Skin of body (tissue), 2 donors: ENCODE data around the gene TERT. TPM values are rescaled to one million over a fixed set of nuclear protein-coding genes. Genes with fewer than 3 reads are reported as not detected.
"Not testable (repeated sequence)": the region's sequence is repeated elsewhere in the genome, so short reads cannot be mapped to it uniquely, and the experiment has no call there.

Experiments
- DNase-seq: peaks from one replicate; lab custom pipeline; 2025; lab: John Stamatoyannopoulos, UW
- total RNA-seq: library from RNA; depleted of rRNA; stranded (reverse); fragments of >200 nt; gene quantifications from one replicate; pipeline ENCODE4 v1.2.3, GENCODE V29; 2014

Gene TERT
- not detected for total RNA-seq

DNA sequence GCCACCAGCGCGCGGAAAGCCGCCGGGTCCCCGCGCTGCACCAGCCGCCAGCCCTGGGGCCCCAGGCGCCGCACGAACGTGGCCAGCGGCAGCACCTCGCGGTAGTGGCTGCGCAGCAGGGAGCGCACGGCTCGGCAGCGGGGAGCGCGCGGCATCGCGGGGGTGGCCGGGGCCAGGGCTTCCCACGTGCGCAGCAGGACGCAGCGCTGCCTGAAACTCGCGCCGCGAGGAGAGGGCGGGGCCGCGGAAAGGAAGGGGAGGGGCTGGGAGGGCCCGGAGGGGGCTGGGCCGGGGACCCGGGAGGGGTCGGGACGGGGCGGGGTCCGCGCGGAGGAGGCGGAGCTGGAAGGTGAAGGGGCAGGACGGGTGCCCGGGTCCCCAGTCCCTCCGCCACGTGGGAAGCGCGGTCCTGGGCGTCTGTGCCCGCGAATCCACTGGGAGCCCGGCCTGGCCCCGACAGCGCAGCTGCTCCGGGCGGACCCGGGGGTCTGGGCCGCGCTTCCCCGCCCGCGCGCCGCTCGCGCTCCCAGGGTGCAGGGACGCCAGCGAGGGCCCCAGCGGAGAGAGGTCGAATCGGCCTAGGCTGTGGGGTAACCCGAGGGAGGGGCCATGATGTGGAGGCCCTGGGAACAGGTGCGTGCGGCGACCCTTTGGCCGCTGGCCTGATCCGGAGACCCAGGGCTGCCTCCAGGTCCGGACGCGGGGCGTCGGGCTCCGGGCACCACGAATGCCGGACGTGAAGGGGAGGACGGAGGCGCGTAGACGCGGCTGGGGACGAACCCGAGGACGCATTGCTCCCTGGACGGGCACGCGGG lies at the start of gene TERT:
TERT (minus strand) TSS at position 234 of the 815 bp plus-strand sequence; CDS start at position 155, 79 bp downstream.
- DNase-seq, result no peak

DNA sequence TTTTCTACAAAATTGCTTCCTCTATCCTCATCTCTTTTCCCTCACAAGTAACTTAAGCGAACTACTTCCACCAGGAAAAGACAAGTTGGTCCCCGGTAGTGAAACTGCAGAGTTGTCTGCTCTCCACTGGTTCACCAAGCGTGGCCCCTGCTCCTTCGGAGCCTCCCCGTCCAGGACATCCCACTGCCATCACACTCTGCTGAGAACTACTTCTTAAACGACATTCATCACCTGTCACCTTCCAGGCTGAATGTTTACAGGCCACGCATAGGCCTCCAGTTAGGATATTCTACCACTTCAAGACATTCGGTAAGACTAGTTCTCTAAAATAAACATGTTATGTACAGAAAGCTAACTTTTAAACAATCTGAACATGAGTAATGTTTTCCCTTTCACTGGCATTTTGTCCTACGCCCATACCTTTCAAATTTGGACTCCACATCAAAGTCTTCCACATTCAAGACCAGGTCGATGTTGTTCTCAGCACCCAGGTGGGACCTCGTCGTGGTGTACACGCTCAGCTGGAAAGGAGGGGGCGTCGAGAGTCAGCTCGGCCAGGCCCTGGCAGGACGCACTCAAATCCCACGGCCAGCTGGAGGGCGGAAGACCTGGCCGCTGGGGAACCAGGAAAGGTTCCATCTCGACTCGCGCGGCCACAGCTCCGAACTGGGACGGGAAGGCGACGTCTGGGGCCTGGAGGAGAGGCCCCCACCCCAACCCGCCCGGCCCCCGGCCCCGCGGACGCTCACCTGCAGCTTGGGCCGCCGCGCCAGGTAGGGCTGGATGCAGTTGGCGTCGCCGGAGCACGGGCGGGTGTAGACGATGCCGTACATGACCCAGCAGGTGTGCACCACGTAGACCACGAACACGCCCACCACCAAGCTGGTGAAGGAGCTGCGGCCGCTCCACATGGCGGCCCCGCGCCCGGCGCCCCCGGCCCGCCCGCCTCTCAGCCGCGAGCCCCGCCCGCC lies 49.3 kb upstream of the TERT start:
- no peak for DNase-seq

- no peak for DNase-seq
These were observed 48.5 kb upstream of the TERT start for GRCh38 chr5:1343315-1343751.

DNA sequence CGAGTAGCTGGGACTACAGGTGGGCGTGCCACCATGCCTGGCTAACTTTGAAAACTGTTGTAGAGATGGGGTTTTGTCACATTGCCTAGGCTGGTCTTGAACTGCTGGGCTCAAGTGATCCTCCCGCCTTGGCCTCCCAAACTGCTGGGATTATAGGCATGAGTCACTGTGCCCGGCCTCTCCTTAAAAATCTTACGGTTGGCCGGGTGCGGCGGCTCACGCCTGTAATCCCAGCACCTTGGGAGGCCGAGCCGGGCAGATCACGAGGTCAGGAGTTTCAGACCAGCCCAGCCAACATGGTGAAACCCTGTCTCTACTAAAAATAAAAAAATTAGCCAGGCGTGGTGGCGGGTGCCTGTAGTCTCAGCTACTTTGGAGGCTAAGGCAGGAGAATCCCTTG lies 47.8 kb upstream of the TERT start:
- not testable (repeated sequence) for DNase-seq

GRCh38 chr5:1342268-1342667 lies 47.4 kb upstream of the TERT start:
- DNase-seq, result no peak

GRCh38 chr5:1341863-1342262 lies 47.0 kb upstream of the TERT start:
- DNase-seq, result no peak

- DNase-seq, result not testable (repeated sequence)
These were observed 44.9 kb upstream of the TERT start for GRCh38 chr5:1339818-1340210.

DNA sequence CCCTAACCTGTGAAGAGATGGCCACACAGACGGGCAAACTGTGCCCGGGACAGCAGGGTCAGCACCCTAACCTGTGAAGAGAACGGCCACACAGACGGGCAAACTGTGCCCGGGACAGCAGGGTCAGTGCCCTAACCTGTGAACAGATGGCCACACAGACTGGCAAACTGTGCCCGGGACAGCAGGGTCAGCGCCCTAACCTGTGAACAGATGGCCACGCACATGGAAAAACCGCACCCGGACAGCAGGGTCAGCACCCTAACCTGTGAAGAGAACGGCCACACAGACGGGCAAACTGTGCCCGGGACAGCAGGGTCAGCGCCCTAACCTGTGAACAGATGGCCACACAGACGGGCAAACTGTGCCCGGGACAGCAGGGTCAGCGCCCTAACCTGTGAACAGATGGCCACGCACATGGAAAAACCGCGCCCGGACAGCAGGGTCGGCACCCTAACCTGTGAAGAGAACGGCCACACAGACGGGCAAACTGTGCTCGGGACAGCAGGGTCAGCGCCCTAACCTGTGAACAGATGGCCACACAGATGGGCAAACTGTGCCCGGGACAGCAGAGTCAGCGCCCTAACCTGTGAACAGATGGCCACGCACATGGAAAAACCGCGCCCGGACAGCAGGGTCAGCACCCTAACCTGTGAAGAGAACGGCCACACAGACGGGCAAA lies 44.4 kb upstream of the TERT start:
- not testable (repeated sequence) for DNase-seq

- no peak for DNase-seq
These were observed 43.7 kb upstream of the TERT start for GRCh38 chr5:1338506-1339070.

DNA sequence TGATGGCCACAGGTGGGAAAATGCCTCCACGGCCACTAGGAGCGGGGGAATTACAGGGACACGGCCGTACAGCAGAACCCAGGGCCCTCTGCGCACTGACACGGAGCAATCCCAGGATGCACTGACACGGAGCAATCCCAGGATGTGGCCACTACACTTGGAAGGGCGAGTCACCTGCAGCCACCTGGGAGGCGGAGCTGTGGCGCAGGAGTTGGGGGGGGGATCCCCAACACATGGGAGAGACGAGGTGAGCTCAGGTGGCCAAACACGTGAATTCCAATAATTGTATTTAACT lies 43.3 kb upstream of the TERT start:
- no peak for DNase-seq

DNA sequence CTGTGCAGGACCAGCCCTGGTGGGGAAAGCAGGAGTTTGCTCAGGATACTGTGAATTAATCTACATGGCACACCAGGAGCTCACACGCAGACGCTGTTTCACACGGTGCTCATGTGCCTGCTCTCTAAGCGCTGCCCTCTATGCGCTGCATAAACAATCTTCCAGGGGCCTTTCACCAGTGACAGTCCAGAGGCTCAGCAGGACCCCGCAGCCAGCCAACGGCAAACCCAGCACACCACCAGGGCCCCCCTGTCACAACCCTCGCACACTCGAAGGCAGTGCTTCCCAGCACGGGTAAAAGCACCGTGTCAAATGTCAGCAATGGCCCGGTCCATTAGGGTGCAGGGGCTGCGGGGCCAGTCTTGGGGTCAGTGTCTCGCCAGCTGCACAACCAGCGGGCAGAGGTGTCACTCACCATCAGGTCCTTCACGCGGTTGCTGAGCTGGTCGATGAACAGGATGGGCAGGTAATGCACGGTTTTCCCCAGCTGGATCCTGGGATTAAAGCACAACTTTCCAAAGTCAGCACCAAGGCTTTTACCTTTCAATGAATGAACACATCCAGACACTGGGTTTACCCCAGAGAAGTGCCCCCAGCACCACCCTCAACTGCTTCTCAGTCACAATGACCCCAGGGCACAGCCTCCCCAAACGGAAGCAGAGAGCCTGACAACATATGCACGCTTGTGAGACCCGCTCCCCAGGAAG lies 42.8 kb upstream of the TERT start:
- DNase-seq, result no peak

GRCh38 chr5:1336749-1337488 lies 42.1 kb upstream of the TERT start:
- no peak for DNase-seq

DNA sequence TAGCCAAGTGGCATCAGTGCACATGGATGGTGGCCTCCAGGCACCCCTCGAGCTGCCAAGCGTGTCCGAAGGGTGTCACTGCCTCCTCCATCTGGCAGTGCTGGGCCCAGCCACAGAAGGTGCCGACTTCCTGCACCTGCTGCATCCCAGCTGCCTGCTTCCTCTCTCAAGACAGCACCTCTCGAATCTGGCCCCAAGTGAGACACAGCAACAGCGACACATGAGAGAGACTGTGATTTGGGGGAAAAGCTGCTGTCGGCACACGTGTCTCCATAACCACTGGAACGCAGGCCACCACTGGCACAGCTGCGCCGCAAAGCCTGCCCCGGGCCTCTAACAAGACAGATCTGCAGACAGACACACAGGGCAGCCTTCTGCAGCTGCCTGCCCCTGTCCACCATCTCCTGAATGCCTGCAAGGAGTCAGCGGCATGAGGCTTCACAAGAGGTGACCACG lies 41.3 kb upstream of the TERT start:
- no peak for DNase-seq

- DNase-seq, result no peak
These were observed 40.8 kb upstream of the TERT start for GRCh38 chr5:1335540-1336095.

DNA sequence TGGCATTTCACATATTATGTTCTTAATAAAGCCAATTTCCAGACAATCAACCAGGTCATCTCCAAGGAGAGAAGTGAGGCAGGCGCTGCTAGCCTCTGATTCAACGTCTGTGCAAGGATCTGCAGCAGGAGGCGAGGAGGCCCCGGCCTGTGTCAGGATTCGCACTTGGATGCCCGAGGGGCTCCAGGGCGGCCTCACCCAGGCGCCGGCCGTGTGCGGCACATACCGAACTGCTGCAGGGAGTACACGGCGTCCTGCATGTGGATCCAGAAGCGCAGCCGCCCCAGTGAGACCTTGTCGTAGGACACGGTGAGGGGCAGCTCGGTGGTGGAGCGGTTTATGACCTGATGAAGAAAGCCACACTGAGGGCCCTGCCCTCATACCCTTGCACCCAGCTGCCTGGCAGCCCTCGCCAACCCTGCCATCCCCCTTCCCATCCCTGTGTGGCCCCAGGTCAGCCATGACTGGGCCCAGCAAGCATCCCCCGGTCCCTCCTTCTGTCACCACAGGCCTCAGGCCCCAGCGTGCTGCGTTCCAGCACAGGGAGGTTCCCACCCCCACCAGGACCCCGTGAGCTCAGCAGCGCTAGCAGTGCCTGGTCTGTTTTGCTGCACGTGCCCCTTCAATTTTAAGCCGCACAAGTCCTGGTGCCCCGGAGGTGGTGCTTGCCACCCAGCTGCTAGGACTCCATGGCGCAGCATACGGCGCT lies 40.1 kb upstream of the TERT start:
- no peak for DNase-seq

GRCh38 chr5:1333986-1334385 lies 39.1 kb upstream of the TERT start:
- no peak for DNase-seq

DNA sequence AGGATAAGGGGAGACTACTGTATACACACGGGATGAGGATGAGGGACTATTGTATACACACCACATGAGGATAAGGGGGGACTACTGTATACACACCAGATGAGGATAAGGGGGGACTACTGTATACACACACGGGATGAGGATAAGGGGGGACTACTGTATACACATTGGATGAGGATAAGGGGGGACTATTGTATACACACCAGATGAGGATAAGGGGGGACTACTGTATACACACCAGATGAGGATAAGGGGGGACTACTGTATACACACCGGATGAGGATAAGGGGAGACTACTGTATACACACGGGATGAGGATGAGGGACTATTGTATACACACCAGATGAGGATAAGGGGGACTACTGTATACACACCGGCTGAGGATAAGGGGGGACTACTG lies 38.4 kb upstream of the TERT start:
- not testable (repeated sequence) for DNase-seq

DNA sequence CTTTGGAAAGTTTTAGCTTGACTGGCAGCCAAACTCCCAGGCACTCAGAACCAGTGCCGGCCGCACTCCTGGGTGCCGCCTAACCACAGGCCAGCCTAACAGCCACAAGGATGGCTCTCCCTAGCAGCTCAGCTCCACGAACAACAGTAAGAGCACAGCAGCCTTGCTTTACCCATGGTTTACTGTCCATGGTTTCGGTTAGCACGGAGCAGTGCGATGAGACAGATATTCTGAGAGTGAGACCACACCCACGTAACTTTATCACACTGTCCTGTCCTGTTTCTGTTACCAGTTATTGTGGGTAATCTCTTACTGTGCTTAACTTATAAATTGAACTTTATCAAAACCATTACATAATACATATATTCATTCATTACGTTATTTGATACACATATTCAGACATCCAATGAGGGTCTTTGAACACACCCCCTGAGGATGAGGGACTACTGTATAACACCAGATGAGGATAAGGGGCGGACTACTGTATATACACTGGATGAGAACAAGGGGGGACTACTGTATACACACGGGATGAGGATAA lies 37.7 kb upstream of the TERT start:
- no peak for DNase-seq
